NCI-H1105 treated with DMSO at 0.1 percent for 48 hours (cell line): ENCODE results near the gene METTL1.

Experiments
- DNase-seq: peaks from one replicate; lab custom pipeline; 2025; lab: John Stamatoyannopoulos, UW

Gene METTL1

DNA sequence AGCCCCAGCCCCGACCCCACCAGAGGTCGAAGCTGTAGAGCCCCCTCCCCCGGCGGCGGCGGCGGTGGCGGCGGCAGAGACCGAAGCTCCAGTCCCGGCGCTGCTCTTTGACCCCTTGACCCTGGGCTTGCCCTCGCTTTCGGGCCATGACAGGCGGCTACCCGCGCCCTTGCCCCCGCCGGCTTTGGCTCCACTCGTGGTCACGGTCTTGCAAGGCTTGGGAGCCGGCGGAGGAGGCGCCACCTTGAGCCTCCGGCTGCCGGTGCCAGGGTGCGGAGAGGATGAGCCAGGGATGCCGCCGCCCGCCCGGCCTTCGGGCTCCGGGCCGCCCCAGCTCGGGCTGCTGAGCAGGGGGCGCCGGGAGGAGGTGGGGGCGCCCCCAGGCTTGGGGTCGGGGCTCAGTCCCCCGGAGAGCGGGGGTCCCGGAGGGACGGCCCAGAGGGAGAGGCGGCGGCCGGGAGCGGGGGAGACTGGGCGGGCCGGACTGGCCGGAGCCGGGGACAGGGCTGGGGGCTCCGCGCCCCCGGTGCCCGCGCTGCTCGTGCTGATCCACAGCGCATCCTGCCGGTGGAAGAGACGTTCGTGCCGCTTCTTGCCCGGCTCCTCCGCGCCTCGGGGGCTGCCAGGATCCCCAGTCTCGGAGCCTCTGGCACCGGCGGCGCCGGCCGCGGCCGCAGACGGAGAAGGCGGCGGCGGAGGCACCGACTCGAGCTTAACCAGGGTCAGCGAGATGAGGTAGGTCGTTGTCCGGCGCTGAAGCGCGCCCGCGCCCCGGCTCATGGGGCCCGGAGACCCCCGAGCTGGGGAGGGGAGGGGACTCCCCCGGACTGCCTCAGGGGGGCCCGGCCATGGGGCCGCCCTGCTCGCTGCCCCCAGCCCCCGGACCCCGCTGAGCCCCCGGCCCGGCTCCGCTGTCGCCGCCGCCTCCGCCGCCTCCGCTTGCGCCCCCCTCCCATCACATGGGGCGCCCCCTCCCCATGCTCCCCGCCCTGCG lies 34.1 kb downstream of the METTL1 start:
- DNase-seq, result no peak

- no peak for DNase-seq
Observed at GRCh38 chr12:57736741-57737466, 35.0 kb downstream of the METTL1 start.

DNA sequence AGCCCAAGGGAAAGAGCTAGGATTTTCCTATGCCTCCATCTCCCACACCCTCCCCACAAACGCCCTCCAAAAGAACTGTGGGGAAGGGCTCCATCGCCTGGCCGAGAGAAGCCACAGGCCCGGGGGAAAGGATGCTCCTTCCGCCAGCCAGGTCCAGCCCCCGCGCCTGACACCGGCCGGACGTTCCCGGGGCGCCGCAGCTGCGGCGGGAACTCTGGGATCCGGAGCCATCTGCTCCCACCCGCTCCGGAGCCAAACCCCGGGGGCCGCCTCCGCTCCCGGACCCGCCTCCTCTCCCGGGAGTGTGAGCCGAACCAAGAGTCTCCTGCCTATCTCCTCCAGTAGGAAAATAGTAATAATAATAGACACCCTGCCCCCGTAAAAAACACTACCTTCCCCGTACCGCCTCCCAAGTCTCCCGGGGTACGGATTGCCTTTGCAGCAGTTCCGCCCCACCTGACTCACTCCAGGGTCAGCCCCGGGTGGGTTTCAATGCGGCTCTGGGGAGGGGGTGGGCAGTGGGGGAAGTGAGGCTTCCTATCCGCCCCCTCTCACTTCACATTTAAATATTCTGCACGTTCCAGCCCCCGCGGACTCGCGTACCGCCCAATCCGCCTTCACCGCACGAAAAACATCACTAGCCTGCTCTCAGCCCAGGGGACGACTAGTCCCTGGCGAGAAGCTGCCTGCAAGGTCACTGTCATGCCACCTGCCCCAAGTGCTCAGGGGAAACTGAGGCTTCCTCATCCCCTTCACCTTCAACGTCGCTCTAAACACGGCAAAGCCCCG lies 35.8 kb downstream of the METTL1 start:
- DNase-seq, result no peak

- no peak for DNase-seq
Observed at GRCh38 chr12:57735198-57735855, 36.6 kb downstream of the METTL1 start.

GRCh38 chr12:57734591-57734990 lies 37.3 kb downstream of the METTL1 start:
- DNase-seq, result no peak

DNA sequence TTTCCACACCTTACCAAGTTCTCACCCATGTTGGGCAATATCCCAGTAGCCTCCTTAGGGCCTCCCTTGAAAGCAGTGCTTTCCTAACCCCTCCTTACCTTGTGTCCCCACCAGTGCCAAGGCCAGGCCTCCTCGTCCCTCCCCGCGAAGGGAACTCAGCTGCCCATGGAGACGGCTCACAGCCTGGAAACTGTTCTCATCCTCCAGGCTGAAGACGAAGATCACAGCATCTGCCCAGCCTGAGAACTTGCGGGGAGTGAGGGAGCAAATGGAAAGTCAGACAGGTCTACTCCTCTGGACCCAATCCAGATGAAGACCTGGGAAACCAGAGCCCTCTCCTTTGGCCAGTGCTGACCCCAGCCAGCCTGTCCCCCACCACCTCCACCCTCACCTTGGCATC lies 38.0 kb downstream of the METTL1 start:
- no peak for DNase-seq

DNA sequence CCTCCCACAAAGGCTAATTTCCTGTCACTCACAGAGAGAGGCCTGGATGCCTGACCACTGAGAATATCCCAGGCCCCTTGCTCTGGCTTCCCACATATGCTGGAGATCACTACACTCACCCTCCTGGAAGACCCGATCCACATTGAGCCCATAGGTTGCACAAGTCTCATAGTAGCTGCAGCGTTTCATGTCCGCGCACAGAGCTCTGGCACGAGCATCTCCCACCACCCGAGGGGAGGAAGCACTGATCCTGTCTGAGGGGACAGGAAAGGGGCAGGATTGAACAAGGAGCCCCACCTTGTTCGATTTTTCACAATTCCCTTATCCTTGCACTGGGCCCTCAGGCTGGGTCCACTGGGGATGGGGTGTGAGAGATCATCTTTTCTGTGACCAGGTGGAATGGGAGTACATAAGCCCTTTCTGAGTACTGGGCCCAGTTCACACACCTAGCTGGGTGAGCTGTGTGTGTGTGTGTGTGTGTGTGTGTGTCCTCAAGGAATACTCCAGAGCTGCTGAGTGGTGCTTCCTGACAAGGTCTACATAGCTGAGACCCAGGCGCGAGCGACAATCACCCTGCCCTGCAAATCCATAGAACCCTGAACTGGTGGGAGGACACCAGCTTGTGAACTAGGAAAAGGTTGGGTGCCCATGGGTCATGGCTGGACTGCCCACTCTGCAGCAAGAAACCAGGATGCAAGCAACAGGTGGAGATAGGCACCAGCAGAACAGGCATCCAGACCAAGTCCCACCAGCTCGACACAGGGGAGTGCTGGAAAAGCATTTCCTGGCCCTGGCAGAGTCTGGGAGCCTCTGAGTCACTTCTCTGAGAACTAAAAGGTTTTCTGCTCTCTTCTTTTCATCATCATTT lies 38.9 kb downstream of the METTL1 start:
- DNase-seq, result no peak

DNA sequence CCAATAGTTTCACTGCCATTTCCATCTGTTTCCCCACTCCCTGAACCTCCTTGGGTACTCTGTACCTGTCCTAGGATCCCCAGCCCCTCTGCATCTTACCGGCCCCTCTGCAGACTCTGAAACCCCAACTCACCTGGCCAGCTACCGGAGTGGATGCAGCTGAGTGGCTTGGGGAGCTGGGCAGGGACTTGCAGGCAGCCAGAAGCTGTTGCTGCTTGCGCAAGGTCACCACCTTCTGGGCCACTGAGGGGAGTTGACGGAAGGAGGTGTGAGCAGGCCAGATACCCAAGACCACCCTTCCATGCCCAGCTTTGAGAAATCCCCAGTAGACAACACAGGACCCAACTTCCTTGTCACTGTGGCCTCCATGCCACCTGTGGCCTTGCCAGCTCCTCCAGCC lies 39.6 kb downstream of the METTL1 start:
- no peak for DNase-seq

- no peak for DNase-seq
Observed at GRCh38 chr12:57731411-57732080, 40.4 kb downstream of the METTL1 start.

- DNase-seq, result no peak
Observed at GRCh38 chr12:57730336-57731067, 41.4 kb downstream of the METTL1 start.

- no peak for DNase-seq
Observed at GRCh38 chr12:57729321-57729844, 42.5 kb downstream of the METTL1 start.

- no peak for DNase-seq
Observed at GRCh38 chr12:57727758-57728395, 44.0 kb downstream of the METTL1 start.

DNA sequence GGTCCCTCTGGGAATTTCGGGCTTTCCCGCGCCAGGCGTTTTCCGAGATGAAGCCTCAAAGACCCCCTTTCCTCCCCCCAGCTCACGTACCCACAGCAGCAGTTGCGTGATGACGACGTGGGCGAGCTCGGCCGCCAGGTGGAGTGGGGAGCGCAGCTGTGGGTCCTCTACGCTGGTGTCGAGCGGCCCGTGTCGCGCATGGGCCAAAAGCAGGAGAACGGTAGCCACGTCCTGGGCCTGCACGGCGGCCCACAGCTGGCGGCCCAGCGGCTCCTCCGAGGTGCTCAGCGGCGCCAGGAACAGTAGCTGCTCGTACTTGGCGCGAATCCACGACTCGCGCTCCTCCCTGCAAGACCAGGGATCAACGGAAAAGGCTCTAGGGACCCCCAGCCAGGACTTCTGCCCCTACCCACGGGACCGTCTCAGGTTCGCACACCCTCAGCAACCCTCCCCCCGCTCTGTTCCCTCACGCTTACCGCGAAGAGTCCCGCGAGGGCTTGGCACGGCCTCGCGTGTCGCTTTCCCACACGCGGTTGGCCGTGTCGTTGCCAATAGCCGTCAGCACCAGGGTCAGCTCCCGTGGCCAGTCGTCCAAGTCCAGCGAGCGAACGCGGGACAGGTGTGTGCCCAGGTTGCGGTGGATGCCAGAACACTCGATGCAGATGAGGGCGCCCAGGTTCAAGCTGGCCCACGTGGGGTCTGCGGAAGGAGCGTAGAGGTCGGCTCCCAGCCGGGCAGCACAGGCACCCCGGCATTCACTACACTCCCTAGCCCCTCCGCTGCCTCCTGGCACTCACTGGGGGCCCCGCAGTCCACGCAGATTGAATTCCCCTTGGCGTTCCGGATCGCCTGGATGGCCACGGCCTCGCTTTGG lies 44.8 kb downstream of the METTL1 start:
- DNase-seq, result no peak

- DNase-seq, result peak; percentile 61
Observed at GRCh38 chr12:57726151-57726883, 45.6 kb downstream of the METTL1 start.

- no peak for DNase-seq
Observed at GRCh38 chr12:57725851-57726150, 46.1 kb downstream of the METTL1 start.

DNA sequence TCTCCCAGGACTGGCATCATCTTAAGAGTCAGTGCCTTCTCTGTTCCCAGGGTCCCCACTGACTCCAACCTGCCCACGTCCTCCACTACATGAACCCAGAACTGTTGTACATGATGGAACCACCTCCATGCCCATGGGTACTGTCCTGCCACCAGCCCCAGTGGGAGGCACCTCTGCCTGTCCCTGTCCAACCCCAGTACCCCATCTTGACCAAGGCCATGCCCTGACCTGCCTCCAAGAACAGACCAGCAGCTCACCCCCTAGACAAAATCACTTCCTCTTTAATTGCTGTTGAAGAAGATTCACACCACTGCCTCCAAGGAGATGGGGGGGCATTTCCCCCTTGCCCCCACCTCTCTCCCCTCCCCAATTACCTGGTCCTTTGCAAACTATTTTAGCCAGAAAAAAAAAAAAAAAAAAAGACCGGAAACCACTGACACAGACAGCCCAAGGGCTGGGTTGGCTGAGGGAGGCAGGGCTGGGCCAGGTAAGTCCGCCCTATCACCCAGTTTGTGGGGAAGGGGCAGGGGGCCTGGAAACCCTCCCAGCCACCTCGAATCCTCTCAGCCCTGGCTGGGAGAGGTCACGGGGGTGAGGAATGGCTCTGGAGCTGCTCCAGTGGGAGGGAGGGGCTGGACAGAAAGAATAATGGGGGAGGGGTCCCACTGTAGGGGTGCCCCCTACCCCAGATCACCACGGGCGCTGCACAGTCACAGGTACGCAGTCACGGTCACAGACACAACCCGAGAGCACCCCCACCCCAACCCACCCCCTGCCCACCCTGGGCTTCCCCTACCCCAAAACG lies 46.8 kb downstream of the METTL1 start:
- no peak for DNase-seq
